ENCODE data around the gene KDM5A.

DNA sequence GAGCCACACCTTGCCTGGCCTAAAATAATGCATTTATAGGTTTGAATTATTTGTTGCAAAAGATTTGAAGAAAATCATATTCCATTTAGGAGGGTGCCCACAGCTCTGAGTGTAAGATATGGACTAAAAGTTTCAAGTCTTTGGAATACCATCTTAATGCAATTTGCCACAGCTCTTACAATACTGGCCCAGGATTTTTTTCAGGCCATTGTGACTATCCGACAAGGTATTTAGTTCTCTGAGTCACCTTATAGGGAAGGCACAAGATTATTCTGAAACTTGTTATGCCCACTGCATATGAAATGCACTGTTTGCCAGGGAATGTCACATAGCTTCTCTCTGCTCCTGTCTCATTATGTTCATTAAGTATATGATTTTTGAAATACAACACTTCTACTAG, 96.9 kb downstream of the KDM5A start:
- TF ChIP-seq, protein P1, sequence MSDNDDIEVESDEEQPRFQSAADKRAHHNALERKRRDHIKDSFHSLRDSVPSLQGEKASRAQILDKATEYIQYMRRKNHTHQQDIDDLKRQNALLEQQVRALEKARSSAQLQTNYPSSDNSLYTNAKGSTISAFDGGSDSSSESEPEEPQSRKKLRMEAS (IDR thresholded peaks at IDR 0.05) = no peak
- TF ChIP-seq CEBPB (IDR thresholded peaks at IDR 0.05) = no peak
- no peak for TF ChIP-seq ZFP36 (IDR thresholded peaks at IDR 0.05; ENCODE audit: borderline replicate concordance, partially characterized antibody)
- no peak for TF ChIP-seq POLR2A (IDR thresholded peaks at IDR 0.05; ENCODE audit: low read length)
- TF ChIP-seq, protein P2, sequence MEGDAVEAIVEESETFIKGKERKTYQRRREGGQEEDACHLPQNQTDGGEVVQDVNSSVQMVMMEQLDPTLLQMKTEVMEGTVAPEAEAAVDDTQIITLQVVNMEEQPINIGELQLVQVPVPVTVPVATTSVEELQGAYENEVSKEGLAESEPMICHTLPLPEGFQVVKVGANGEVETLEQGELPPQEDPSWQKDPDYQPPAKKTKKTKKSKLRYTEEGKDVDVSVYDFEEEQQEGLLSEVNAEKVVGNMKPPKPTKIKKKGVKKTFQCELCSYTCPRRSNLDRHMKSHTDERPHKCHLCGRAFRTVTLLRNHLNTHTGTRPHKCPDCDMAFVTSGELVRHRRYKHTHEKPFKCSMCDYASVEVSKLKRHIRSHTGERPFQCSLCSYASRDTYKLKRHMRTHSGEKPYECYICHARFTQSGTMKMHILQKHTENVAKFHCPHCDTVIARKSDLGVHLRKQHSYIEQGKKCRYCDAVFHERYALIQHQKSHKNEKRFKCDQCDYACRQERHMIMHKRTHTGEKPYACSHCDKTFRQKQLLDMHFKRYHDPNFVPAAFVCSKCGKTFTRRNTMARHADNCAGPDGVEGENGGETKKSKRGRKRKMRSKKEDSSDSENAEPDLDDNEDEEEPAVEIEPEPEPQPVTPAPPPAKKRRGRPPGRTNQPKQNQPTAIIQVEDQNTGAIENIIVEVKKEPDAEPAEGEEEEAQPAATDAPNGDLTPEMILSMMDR (IDR thresholded peaks at IDR 0.05) = no peak
- TF ChIP-seq, protein P3, sequence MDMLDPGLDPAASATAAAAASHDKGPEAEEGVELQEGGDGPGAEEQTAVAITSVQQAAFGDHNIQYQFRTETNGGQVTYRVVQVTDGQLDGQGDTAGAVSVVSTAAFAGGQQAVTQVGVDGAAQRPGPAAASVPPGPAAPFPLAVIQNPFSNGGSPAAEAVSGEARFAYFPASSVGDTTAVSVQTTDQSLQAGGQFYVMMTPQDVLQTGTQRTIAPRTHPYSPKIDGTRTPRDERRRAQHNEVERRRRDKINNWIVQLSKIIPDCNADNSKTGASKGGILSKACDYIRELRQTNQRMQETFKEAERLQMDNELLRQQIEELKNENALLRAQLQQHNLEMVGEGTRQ (IDR thresholded peaks at IDR 0.05) = no peak
- TF ChIP-seq, protein P4, sequence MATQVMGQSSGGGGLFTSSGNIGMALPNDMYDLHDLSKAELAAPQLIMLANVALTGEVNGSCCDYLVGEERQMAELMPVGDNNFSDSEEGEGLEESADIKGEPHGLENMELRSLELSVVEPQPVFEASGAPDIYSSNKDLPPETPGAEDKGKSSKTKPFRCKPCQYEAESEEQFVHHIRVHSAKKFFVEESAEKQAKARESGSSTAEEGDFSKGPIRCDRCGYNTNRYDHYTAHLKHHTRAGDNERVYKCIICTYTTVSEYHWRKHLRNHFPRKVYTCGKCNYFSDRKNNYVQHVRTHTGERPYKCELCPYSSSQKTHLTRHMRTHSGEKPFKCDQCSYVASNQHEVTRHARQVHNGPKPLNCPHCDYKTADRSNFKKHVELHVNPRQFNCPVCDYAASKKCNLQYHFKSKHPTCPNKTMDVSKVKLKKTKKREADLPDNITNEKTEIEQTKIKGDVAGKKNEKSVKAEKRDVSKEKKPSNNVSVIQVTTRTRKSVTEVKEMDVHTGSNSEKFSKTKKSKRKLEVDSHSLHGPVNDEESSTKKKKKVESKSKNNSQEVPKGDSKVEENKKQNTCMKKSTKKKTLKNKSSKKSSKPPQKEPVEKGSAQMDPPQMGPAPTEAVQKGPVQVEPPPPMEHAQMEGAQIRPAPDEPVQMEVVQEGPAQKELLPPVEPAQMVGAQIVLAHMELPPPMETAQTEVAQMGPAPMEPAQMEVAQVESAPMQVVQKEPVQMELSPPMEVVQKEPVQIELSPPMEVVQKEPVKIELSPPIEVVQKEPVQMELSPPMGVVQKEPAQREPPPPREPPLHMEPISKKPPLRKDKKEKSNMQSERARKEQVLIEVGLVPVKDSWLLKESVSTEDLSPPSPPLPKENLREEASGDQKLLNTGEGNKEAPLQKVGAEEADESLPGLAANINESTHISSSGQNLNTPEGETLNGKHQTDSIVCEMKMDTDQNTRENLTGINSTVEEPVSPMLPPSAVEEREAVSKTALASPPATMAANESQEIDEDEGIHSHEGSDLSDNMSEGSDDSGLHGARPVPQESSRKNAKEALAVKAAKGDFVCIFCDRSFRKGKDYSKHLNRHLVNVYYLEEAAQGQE (IDR thresholded peaks at IDR 0.05) = no peak
- TF ChIP-seq BHLHE40 (IDR thresholded peaks at IDR 0.05; ENCODE audit: low read depth, low read length) = no peak
- TF ChIP-seq CBX8 (IDR thresholded peaks at IDR 0.05) = no peak
- no peak for TF ChIP-seq KDM1A (IDR thresholded peaks at IDR 0.05; ENCODE audit: low read depth)
